ENCODE measurements around the gene S100A2.

DNA sequence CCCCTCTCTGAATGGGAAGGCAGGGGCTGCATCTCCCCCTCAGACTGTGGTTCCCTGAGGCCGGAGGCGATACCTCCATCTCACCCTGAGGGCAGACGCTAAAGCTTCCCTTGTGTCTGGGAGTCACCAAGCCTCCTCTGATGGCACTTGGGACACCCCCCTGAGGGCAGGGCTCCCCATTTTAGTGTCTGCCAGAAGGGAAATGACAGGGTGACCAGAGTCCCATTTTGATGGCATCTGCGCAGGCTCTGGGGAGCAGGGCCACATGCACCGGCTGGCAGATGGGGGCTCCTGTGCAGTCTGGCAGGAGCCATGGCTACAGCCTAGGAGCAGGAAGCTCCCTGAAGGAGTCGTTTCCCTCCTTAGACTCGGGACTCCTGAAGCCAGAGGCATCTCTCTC lies 1.7 kb downstream of the S100A2 start:
- TF ChIP-seq, protein P1, sequence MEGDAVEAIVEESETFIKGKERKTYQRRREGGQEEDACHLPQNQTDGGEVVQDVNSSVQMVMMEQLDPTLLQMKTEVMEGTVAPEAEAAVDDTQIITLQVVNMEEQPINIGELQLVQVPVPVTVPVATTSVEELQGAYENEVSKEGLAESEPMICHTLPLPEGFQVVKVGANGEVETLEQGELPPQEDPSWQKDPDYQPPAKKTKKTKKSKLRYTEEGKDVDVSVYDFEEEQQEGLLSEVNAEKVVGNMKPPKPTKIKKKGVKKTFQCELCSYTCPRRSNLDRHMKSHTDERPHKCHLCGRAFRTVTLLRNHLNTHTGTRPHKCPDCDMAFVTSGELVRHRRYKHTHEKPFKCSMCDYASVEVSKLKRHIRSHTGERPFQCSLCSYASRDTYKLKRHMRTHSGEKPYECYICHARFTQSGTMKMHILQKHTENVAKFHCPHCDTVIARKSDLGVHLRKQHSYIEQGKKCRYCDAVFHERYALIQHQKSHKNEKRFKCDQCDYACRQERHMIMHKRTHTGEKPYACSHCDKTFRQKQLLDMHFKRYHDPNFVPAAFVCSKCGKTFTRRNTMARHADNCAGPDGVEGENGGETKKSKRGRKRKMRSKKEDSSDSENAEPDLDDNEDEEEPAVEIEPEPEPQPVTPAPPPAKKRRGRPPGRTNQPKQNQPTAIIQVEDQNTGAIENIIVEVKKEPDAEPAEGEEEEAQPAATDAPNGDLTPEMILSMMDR (IDR thresholded peaks at IDR 0.05; ENCODE audit: low read depth, low read length, poor library complexity, severe bottlenecking), result no peak
- no peak for TF ChIP-seq EZH2phosphoT487 (IDR thresholded peaks at IDR 0.05; ENCODE audit: borderline replicate concordance, low read length)

Measured in DOHH2 (cell line).